ENCODE results near the gene BUB3.
"Not testable (repeated sequence)": the region's sequence is repeated elsewhere in the genome, so short reads cannot be mapped to it uniquely, and the experiment has no call there.

BUB3 gene

DNA sequence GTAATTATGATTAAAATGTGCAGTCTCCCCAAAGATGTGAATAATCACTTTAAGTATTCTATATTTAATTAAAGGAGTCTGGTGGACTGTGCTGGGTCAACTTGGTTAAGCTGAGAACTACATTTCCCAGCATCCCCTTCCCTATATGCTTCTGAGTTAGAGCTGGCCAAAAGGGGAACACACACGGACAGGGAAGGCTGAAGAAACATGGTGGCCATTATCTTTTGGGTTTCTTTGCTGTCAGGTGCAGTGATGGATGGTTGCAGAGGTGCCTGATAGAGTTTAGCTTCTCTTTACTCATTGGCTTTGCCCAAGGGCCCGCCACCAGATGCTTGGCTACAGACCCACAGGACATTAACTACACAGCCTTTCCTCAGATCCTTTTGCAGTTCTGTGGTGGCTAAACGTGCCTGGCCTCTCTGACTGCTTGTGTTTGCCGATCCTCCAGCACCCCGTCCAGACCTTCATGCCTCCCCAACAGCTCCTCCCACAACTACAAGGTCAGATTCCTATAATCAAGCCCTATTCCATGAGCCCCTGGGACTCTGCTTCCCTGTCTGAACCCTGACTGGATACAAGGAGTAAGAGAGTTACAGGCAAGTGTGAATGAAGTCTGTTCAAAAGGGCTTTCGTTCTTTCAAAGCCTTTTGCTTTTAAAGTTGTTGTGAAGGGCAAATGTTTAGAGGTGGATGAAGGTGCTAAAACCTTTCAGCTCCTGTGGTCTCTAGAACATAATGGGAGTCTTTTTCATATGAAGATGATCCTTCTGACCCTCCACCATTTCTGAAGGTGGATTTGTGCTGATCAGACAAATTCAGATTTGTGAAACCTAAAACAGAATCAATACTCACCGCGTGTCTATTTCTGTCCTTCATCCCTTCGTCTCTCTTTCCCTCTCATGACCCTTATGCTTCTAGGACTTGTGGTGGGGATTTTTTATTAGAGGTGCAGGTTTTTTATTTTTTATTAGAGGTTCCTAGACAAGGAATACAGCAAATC is 21.5 kb downstream of the BUB3 start:
- H3K27ac ChIP-seq (ENCODE audit: insufficient read depth, low read length, poor library complexity, severe bottlenecking), result no peak overlapping the region
- no peak for DNase-seq
- no peaks in the 10 kb centered on the region for H3K9me3 ChIP-seq (ENCODE audit: control insufficient read depth, low read length)
- H3K4me1 ChIP-seq (ENCODE audit: control insufficient read depth, insufficient read depth, low read length, poor library complexity, severe bottlenecking), result no peaks in the 10 kb centered on the region
- H3K36me3 ChIP-seq (ENCODE audit: control insufficient read depth, insufficient read depth, low read length), result peaks cover 4% of the 10 kb centered on the region
- no peak overlapping the region for H3K4me3 ChIP-seq (ENCODE audit: insufficient read depth, low read depth, low read length, poor library complexity, severe bottlenecking)
- H3K27me3 ChIP-seq (replicated peaks; ENCODE audit: control insufficient read depth, insufficient read depth, low read length, poor library complexity, severe bottlenecking), result no peaks in the 10 kb centered on the region

DNA sequence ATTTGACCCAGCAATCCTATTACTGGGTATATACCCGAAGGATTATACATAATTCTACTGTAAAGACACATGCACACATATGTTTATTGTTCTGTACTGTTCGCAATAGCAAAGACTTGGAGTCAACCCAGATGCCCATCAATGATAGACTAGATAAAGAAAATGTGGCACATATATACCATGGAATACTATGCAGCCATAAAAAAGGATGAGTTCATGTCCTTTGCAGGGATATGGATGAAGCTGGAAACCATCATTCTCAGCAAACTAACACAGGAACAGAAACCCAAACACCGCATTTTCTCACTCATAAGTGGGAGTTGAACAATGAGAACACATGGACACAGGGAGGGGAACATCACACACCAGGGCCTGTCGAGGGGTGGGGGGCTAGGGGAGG is 24.2 kb downstream of the BUB3 start:
- not testable (repeated sequence) for H3K9me3 ChIP-seq (ENCODE audit: control insufficient read depth, low read length); H3K27me3 ChIP-seq (replicated peaks; ENCODE audit: control insufficient read depth, insufficient read depth, low read length, poor library complexity, severe bottlenecking); H3K4me1 ChIP-seq (ENCODE audit: control insufficient read depth, insufficient read depth, low read length, poor library complexity, severe bottlenecking); DNase-seq; H3K4me3 ChIP-seq (ENCODE audit: insufficient read depth, low read depth, low read length, poor library complexity, severe bottlenecking); H3K27ac ChIP-seq (ENCODE audit: insufficient read depth, low read length, poor library complexity, severe bottlenecking); H3K36me3 ChIP-seq (ENCODE audit: control insufficient read depth, insufficient read depth, low read length)

DNA sequence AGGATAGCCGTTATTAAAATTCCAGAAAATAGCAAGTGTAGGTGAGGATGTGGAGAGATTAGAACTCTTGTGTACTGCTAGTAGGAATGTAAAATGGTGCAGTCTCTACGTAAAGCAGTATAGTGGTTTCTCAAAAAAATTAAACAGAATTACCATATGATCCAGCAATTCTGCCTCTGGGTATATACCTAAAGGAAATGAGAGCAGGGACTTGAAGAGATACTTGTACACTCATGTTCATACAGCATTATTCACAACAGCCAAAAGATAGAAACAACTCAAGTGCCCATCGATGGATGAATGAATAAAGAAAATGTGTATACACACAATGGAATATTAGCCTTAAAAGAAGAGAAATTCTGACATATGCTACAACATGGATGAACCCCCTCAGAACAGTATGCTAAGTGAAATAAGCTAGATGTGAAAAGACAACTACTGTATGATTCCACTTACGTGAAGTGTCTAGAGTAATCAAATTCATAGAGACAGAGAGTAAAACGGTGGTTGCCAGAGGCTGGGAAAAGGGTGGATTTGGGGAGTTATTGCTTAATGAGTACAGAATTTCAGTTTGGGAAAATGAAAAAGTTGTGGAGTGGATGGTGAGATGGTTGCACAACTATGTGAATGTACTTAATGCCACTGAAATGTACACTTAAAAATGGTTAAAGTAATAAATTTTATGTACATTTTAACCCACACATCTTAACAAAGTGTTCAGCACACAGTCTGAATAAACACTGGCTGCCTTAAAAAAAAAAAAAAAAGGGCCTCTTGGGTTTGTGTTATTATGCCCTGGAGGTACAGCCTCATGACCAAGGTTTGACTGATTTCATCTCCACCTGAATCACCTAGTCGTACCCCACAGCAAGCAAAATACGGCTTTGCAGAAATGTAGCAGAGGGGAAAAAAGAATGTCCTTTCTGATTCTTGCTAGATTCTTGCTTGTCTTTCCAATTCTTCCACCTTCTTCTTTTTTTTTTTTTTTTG is 26.2 kb downstream of the BUB3 start:
- no peak overlapping the region for H3K27ac ChIP-seq (ENCODE audit: insufficient read depth, low read length, poor library complexity, severe bottlenecking)
- peaks cover 8% of the 10 kb centered on the region for H3K36me3 ChIP-seq (ENCODE audit: control insufficient read depth, insufficient read depth, low read length)
- H3K9me3 ChIP-seq (ENCODE audit: control insufficient read depth, low read length), result peaks cover 9% of the 10 kb centered on the region
- no peaks in the 10 kb centered on the region for H3K27me3 ChIP-seq (replicated peaks; ENCODE audit: control insufficient read depth, insufficient read depth, low read length, poor library complexity, severe bottlenecking)
- no peak overlapping the region for H3K4me3 ChIP-seq (ENCODE audit: insufficient read depth, low read depth, low read length, poor library complexity, severe bottlenecking)
- no peaks in the 10 kb centered on the region for H3K4me1 ChIP-seq (ENCODE audit: control insufficient read depth, insufficient read depth, low read length, poor library complexity, severe bottlenecking)
- DNase-seq, result no peak

DNA sequence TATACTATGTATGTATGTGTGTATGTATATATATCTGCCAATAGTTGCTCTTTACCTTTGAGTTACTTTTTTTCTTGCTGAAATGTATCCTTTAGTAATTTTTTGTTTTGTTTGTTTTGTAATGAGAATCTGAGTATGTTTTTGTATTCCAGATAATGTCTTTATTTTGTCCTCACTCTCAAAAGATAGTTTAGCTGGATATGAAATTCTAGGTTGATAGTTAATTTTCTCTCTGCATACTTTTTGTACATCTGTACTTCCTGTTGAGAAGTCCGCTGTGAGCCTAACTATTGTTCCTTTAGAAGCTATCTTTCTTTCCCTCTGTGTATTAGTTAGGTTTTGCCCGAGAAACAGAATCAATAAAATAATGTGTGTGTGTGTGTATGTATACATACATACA is 29.5 kb downstream of the BUB3 start:
- H3K9me3 ChIP-seq (ENCODE audit: control insufficient read depth, low read length), result peaks cover 9% of the 10 kb centered on the region
- H3K27ac ChIP-seq (ENCODE audit: insufficient read depth, low read length, poor library complexity, severe bottlenecking), result no peak overlapping the region
- H3K27me3 ChIP-seq (replicated peaks; ENCODE audit: control insufficient read depth, insufficient read depth, low read length, poor library complexity, severe bottlenecking), result no peaks in the 10 kb centered on the region
- H3K4me1 ChIP-seq (ENCODE audit: control insufficient read depth, insufficient read depth, low read length, poor library complexity, severe bottlenecking), result no peaks in the 10 kb centered on the region
- peaks cover 8% of the 10 kb centered on the region for H3K36me3 ChIP-seq (ENCODE audit: control insufficient read depth, insufficient read depth, low read length)
- DNase-seq, result no peak
- H3K4me3 ChIP-seq (ENCODE audit: insufficient read depth, low read depth, low read length, poor library complexity, severe bottlenecking), result no peak overlapping the region

DNA sequence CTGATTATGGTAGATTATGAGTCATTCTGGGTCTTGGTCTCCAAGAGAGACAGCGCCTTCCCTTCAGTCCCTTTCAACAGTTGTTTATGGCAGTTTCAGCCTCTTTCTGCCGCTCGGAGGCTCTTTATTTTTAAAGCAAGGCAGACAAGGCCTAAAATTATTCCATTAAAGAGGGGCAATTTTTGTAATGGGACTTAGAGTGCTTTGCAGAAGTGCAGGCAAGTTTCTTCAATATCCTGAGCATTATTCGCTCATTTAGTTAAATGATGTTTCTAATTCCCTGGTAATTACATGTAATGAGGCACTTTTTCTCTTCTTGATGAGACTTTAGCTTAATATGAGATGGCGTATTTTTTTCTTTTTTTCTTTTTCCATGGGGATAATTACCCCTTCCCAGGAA is 33.6 kb downstream of the BUB3 start:
- DNase-seq, result no peak
- Histone ChIP-seq H3K36me3 (ENCODE audit: control insufficient read depth, insufficient read depth, low read length) (peaks cover 8% of the 10 kb centered on the region), H3K27ac (ENCODE audit: insufficient read depth, low read length, poor library complexity, severe bottlenecking) (no peak overlapping the region), H3K9me3 (ENCODE audit: control insufficient read depth, low read length) (peaks cover 6% of the 10 kb centered on the region), H3K27me3 (replicated peaks; ENCODE audit: control insufficient read depth, insufficient read depth, low read length, poor library complexity, severe bottlenecking) (no peaks in the 10 kb centered on the region), H3K4me3 (ENCODE audit: insufficient read depth, low read depth, low read length, poor library complexity, severe bottlenecking) (no peak overlapping the region), H3K4me1 (ENCODE audit: control insufficient read depth, insufficient read depth, low read length, poor library complexity, severe bottlenecking) (no peaks in the 10 kb centered on the region)

DNA sequence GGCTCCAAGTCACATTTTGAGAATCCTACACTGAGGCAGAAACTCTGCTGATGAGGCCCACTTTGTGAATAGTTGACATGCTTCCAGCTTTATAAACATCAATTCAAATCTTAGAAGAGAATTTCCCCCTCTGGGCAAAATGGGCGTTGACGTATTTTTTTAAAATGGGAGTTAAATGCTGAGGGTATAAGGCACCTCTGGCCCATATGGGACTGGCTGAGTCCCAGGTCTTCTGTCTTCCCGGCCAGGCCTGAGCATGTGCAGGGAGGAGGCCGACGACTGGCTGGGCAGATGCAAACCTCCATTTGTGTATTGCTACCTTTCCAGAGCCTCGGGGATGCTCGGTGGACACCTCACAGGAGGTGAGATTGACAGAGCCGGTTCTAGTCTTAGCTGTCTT is 37.7 kb downstream of the BUB3 start:
- H3K4me3 ChIP-seq (ENCODE audit: insufficient read depth, low read depth, low read length, poor library complexity, severe bottlenecking), result no peak overlapping the region
- no peaks in the 10 kb centered on the region for H3K9me3 ChIP-seq (ENCODE audit: control insufficient read depth, low read length)
- no peaks in the 10 kb centered on the region for H3K4me1 ChIP-seq (ENCODE audit: control insufficient read depth, insufficient read depth, low read length, poor library complexity, severe bottlenecking)
- no peak overlapping the region for H3K27ac ChIP-seq (ENCODE audit: insufficient read depth, low read length, poor library complexity, severe bottlenecking)
- no peaks in the 10 kb centered on the region for H3K36me3 ChIP-seq (ENCODE audit: control insufficient read depth, insufficient read depth, low read length)
- DNase-seq, result no peak
- no peaks in the 10 kb centered on the region for H3K27me3 ChIP-seq (replicated peaks; ENCODE audit: control insufficient read depth, insufficient read depth, low read length, poor library complexity, severe bottlenecking)

DNA sequence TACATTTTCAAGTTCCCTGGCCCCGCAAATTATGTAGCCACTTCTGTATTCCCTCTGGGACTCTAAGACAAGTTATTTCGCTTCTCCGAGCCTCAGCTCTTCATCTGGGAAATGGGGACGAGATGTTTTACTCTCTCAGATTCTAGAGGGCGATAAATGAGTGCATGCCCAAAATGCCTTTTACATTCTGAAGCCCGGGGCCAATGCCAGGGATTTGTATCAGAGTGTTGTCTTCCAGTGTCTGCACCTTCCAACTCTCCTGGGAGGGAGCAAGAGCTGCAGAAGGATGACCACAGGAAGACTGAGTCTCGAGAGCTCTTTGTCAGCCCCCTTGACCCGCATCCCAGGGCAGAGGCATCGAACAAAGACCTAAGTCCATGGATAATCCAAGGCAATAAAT is 39.9 kb downstream of the BUB3 start:
- H3K27me3 ChIP-seq (replicated peaks; ENCODE audit: control insufficient read depth, insufficient read depth, low read length, poor library complexity, severe bottlenecking), result no peaks in the 10 kb centered on the region
- H3K9me3 ChIP-seq (ENCODE audit: control insufficient read depth, low read length), result no peaks in the 10 kb centered on the region
- no peak for DNase-seq
- H3K4me3 ChIP-seq (ENCODE audit: insufficient read depth, low read depth, low read length, poor library complexity, severe bottlenecking), result no peak overlapping the region
- no peaks in the 10 kb centered on the region for H3K4me1 ChIP-seq (ENCODE audit: control insufficient read depth, insufficient read depth, low read length, poor library complexity, severe bottlenecking)
- H3K36me3 ChIP-seq (ENCODE audit: control insufficient read depth, insufficient read depth, low read length), result no peaks in the 10 kb centered on the region
- no peak overlapping the region for H3K27ac ChIP-seq (ENCODE audit: insufficient read depth, low read length, poor library complexity, severe bottlenecking)

DNA sequence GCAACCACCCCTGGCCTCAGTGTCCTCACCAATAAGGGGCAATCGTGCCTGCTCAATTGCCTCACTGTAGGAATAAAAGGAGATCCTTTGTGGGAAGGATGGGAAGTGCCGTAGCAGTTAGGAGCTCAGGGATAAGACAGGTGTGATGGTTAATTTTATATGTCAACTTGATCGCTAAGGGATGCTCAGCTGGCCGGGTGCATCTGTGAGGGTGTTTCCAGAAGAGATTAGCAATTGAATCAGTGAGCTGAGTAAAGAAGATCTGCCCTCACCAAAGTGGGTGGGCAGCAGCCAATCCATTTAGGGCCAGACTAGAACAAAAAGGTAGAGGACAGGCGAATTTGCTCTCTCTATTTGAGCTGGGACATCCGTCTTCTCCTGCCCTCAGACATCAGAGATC is 46.3 kb downstream of the BUB3 start:
- no peaks in the 10 kb centered on the region for H3K36me3 ChIP-seq (ENCODE audit: control insufficient read depth, insufficient read depth, low read length)
- H3K27me3 ChIP-seq (replicated peaks; ENCODE audit: control insufficient read depth, insufficient read depth, low read length, poor library complexity, severe bottlenecking), result no peaks in the 10 kb centered on the region
- no peaks in the 10 kb centered on the region for H3K4me1 ChIP-seq (ENCODE audit: control insufficient read depth, insufficient read depth, low read length, poor library complexity, severe bottlenecking)
- H3K4me3 ChIP-seq (ENCODE audit: insufficient read depth, low read depth, low read length, poor library complexity, severe bottlenecking), result no peak overlapping the region
- no peak overlapping the region for H3K27ac ChIP-seq (ENCODE audit: insufficient read depth, low read length, poor library complexity, severe bottlenecking)
- no peak for DNase-seq
- H3K9me3 ChIP-seq (ENCODE audit: control insufficient read depth, low read length), result no peaks in the 10 kb centered on the region

DNA sequence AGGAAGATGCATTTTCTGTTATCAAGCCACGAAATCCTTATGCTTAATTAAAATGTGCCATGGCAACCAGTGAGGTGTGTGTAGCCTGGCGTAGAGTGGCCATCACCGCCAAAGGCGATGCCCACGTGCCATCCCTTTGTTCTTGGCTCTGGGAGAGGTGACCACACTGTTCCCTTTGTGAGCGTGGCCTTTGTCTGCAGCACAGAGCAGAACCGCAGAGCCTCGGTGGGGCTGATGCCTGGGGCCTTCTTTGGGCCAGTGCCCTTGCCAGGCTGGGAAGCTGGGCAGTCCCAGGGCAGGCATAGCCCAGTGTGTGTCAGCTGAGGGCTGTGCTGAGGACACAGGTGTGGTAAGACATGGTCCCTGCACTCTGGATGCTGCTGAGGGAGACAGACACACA is 48.3 kb downstream of the BUB3 start:
- H3K4me3 ChIP-seq (ENCODE audit: insufficient read depth, low read depth, low read length, poor library complexity, severe bottlenecking), result no peak overlapping the region
- no peaks in the 10 kb centered on the region for H3K9me3 ChIP-seq (ENCODE audit: control insufficient read depth, low read length)
- no peaks in the 10 kb centered on the region for H3K4me1 ChIP-seq (ENCODE audit: control insufficient read depth, insufficient read depth, low read length, poor library complexity, severe bottlenecking)
- no peaks in the 10 kb centered on the region for H3K36me3 ChIP-seq (ENCODE audit: control insufficient read depth, insufficient read depth, low read length)
- no peak overlapping the region for H3K27ac ChIP-seq (ENCODE audit: insufficient read depth, low read length, poor library complexity, severe bottlenecking)
- H3K27me3 ChIP-seq (replicated peaks; ENCODE audit: control insufficient read depth, insufficient read depth, low read length, poor library complexity, severe bottlenecking), result no peaks in the 10 kb centered on the region
- no peak for DNase-seq
